ENCODE measurements around the gene SMURF1. TPM values are rescaled to one million over a fixed set of nuclear protein-coding genes. Genes with fewer than 3 reads are reported as not detected.

The SMURF1 gene
- total and polyA plus RNA-seq, 2 experiments from 2014 or later, result 12.4 to 21.7 TPM

DNA sequence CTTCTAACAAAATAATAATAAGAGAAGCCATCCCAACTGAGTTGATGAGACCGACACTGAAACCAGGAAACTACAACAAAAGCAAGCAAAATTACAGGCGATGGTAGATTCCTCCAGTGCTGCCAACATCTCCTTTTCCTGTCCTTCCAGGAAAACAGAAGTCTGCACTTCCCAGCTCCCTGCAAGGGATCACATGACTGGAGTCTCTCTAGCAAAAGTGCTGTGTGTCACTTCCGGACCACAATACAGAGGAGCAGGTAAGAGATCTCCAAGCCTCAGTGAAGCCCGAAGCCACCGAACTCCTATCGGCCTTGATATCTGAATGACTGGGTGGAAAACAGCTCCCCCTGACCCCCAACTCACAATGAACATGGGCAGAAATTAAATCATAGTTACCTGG lies 63.2 kb downstream of the SMURF1 start:
- no peak for DNase-seq (ENCODE audit: low spot score)
- no peaks in the 10 kb centered on the region for H3K9me3 ChIP-seq (ENCODE audit: low read depth)
- H4K20me1 ChIP-seq (ENCODE audit: insufficient read depth, poor library complexity, severe bottlenecking), result peaks cover 20% of the 10 kb centered on the region
- no peaks in the 10 kb centered on the region for H3K36me3 ChIP-seq (replicated peaks; ENCODE audit: insufficient read depth, low read depth)
- H3K4me3 ChIP-seq, result no peak overlapping the region
- H3K79me2 ChIP-seq, result peaks cover 86% of the 10 kb centered on the region
- no peaks in the 10 kb centered on the region for H3K9me2 ChIP-seq (replicated peaks; ENCODE audit: insufficient read depth)
- no peak for TF ChIP-seq CTCF (IDR thresholded peaks at IDR 0.05; ENCODE audit: poor library complexity)
- TF ChIP-seq EZH2phosphoT487 (IDR thresholded peaks at IDR 0.05; ENCODE audit: low read depth, severe bottlenecking, unreplicated experiment), result no peak
- no peak for TF ChIP-seq EZH2 (IDR thresholded peaks at IDR 0.05; ENCODE audit: borderline replicate concordance)
- no peaks in the 10 kb centered on the region for H3K27me3 ChIP-seq
- H2AFZ ChIP-seq, result no peak overlapping the region
- peaks cover 9% of the 10 kb centered on the region for H3K4me1 ChIP-seq (ENCODE audit: insufficient read depth)
- WGBS (ENCODE audit: low lambda C conversion rate, missing lambda C conversion rate), result 93% methylated on average over 6 of the region's 6 CpGs
- no peak overlapping the region for H3K4me2 ChIP-seq
- H3K27ac ChIP-seq, result no peak overlapping the region

GRCh38 chr7:99079104-99079503 lies 64.8 kb downstream of the SMURF1 start:
- Histone ChIP-seq H3K4me2 (peak overlapping the region; percentile 3), H3K27ac (no peak overlapping the region), H3K27me3 (no peaks in the 10 kb centered on the region), H3K4me3 (no peak overlapping the region), H3K36me3 (replicated peaks; ENCODE audit: insufficient read depth, low read depth) (no peaks in the 10 kb centered on the region), H2AFZ (no peak overlapping the region), H3K9me3 (ENCODE audit: low read depth) (no peaks in the 10 kb centered on the region), H3K4me1 (ENCODE audit: insufficient read depth) (peaks cover 8% of the 10 kb centered on the region), H3K79me2 (peaks cover 86% of the 10 kb centered on the region), H3K9me2 (replicated peaks; ENCODE audit: insufficient read depth) (no peaks in the 10 kb centered on the region), H4K20me1 (ENCODE audit: insufficient read depth, poor library complexity, severe bottlenecking) (peaks cover 20% of the 10 kb centered on the region)
- DNase-seq (ENCODE audit: low spot score), result peak; percentile 34
- 50% methylated on average over 9 of the region's 9 CpGs for WGBS (ENCODE audit: low lambda C conversion rate, missing lambda C conversion rate)
- TF ChIP-seq CTCF (IDR thresholded peaks at IDR 0.05; ENCODE audit: poor library complexity), result no peak
- no peak for TF ChIP-seq EZH2phosphoT487 (IDR thresholded peaks at IDR 0.05; ENCODE audit: low read depth, severe bottlenecking, unreplicated experiment)
- TF ChIP-seq EZH2 (IDR thresholded peaks at IDR 0.05; ENCODE audit: borderline replicate concordance), result no peak

- no peak overlapping the region for H3K27ac ChIP-seq
- H4K20me1 ChIP-seq (ENCODE audit: insufficient read depth, poor library complexity, severe bottlenecking), result peaks cover 20% of the 10 kb centered on the region
- H3K4me1 ChIP-seq (ENCODE audit: insufficient read depth), result peaks cover under 1% of the 10 kb centered on the region
- no peak overlapping the region for H3K4me3 ChIP-seq
- H3K4me2 ChIP-seq, result no peak overlapping the region
- H3K9me2 ChIP-seq (replicated peaks; ENCODE audit: insufficient read depth), result no peaks in the 10 kb centered on the region
- no peak overlapping the region for H2AFZ ChIP-seq
- DNase-seq (ENCODE audit: low spot score), result no peak
- TF ChIP-seq CTCF (IDR thresholded peaks at IDR 0.05; ENCODE audit: poor library complexity), result no peak
- TF ChIP-seq EZH2phosphoT487 (IDR thresholded peaks at IDR 0.05; ENCODE audit: low read depth, severe bottlenecking, unreplicated experiment), result no peak
- no peak for TF ChIP-seq EZH2 (IDR thresholded peaks at IDR 0.05; ENCODE audit: borderline replicate concordance)
- 85% methylated on average over 6 of the region's 6 CpGs for WGBS (ENCODE audit: low lambda C conversion rate, missing lambda C conversion rate)
- H3K36me3 ChIP-seq (replicated peaks; ENCODE audit: insufficient read depth, low read depth), result no peaks in the 10 kb centered on the region
- peaks cover 87% of the 10 kb centered on the region for H3K79me2 ChIP-seq
- no peaks in the 10 kb centered on the region for H3K9me3 ChIP-seq (ENCODE audit: low read depth)
- H3K27me3 ChIP-seq, result no peaks in the 10 kb centered on the region
Observed at GRCh38 chr7:99078416-99078815, 65.5 kb downstream of the SMURF1 start.

- no peak overlapping the region for H3K4me3 ChIP-seq
- H3K27ac ChIP-seq, result no peak overlapping the region
- no peaks in the 10 kb centered on the region for H3K36me3 ChIP-seq (replicated peaks; ENCODE audit: insufficient read depth, low read depth)
- H3K4me1 ChIP-seq (ENCODE audit: insufficient read depth), result no peaks in the 10 kb centered on the region
- no peak for TF ChIP-seq EZH2 (IDR thresholded peaks at IDR 0.05; ENCODE audit: borderline replicate concordance)
- no peak for TF ChIP-seq EZH2phosphoT487 (IDR thresholded peaks at IDR 0.05; ENCODE audit: low read depth, severe bottlenecking, unreplicated experiment)
- TF ChIP-seq CTCF (IDR thresholded peaks at IDR 0.05; ENCODE audit: poor library complexity), result no peak
- H2AFZ ChIP-seq, result no peak overlapping the region
- WGBS (ENCODE audit: low lambda C conversion rate, missing lambda C conversion rate), result 96% methylated on average over 10 of the region's 10 CpGs
- H3K4me2 ChIP-seq, result no peak overlapping the region
- H3K9me3 ChIP-seq (ENCODE audit: low read depth), result no peaks in the 10 kb centered on the region
- no peaks in the 10 kb centered on the region for H3K27me3 ChIP-seq
- peaks cover 24% of the 10 kb centered on the region for H4K20me1 ChIP-seq (ENCODE audit: insufficient read depth, poor library complexity, severe bottlenecking)
- no peak for DNase-seq (ENCODE audit: low spot score)
- H3K9me2 ChIP-seq (replicated peaks; ENCODE audit: insufficient read depth), result no peaks in the 10 kb centered on the region
- H3K79me2 ChIP-seq, result peaks cover 97% of the 10 kb centered on the region
Observed at GRCh38 chr7:99076615-99077014, 67.3 kb downstream of the SMURF1 start.

All from hepatocyte (in vitro differentiated cells).